WTC11 (cell line): ENCODE measurements around the gene RPL13.

Source experiments
- E2F4 ChIP-seq: sonication (generic); formaldehyde crosslinking; IDR thresholded peaks from 2 replicates; pipeline ENCODE4 v1.8.1; 2022; ENCODE audit warnings: low read depth, mild to moderate bottlenecking, moderate library complexity, missing genetic modification reagents, borderline replicate concordance
- FOXJ3 ChIP-seq: sonication (generic); formaldehyde crosslinking; IDR thresholded peaks from 2 replicates; pipeline ENCODE4 v1.9.0; 2021; ENCODE audit warnings: missing genetic modification reagents, mild to moderate bottlenecking, borderline replicate concordance
- GABPB1 ChIP-seq: sonication (generic); formaldehyde crosslinking; IDR thresholded peaks from 2 replicates; pipeline ENCODE4 v1.8.1; 2023; ENCODE audit warnings: mild to moderate bottlenecking, missing genetic modification reagents
- JUN ChIP-seq: sonication (generic); formaldehyde crosslinking; IDR thresholded peaks from 2 replicates; pipeline ENCODE4 v1.8.0; 2023; ENCODE audit warnings: mild to moderate bottlenecking, missing genetic modification reagents
- MAX ChIP-seq: sonication (generic); formaldehyde crosslinking; IDR thresholded peaks from 2 replicates; pipeline ENCODE4 v1.8.0; 2022; ENCODE audit warnings: mild to moderate bottlenecking, missing genetic modification reagents
- NR3C1 ChIP-seq: sonication (generic); formaldehyde crosslinking; conservative IDR thresholded peaks from 2 replicates; pipeline ENCODE4 v1.8.1; 2023; ENCODE audit warnings: low read depth, mild to moderate bottlenecking, missing genetic modification reagents
- SP1 ChIP-seq: sonication (generic); formaldehyde crosslinking; conservative IDR thresholded peaks from 2 replicates; pipeline ENCODE4 v1.8.1; 2022; ENCODE audit warnings: missing genetic modification reagents
- TP53 ChIP-seq: sonication (generic); formaldehyde crosslinking; IDR thresholded peaks from 2 replicates; pipeline ENCODE4 v1.8.1; 2023; ENCODE audit warnings: mild to moderate bottlenecking, missing genetic modification reagents
- ZNF232 ChIP-seq: sonication (generic); formaldehyde crosslinking; IDR thresholded peaks from 2 replicates; pipeline ENCODE4 v1.8.0; 2022; ENCODE audit warnings: mild to moderate bottlenecking, missing genetic modification reagents
- ZNF263 ChIP-seq: sonication (generic); formaldehyde crosslinking; IDR thresholded peaks from 2 replicates; pipeline ENCODE4 v1.8.1; 2022; ENCODE audit warnings: low read depth, mild to moderate bottlenecking, moderate library complexity, missing genetic modification reagents
- TF ChIP-seq, protein P1 (sequence below): fragments of 200-600 bp; IDR thresholded peaks from 2 replicates; pipeline ENCODE4 v1.8.0; 2022; ENCODE audit warnings: antibody characterized with exemption
- TF ChIP-seq, protein P2 (sequence below): sonication (generic); formaldehyde crosslinking; conservative IDR thresholded peaks from 2 replicates; pipeline ENCODE4 v1.8.1; 2022; ENCODE audit warnings: mild to moderate bottlenecking, missing genetic modification reagents
- TF ChIP-seq, protein P3 (sequence below): sonication (generic); formaldehyde crosslinking; IDR thresholded peaks from 2 replicates; pipeline ENCODE4 v1.8.1; 2022; ENCODE audit warnings: mild to moderate bottlenecking, moderate library complexity, missing genetic modification reagents
- TF ChIP-seq, protein P4 (sequence below): sonication (generic); formaldehyde crosslinking; IDR thresholded peaks from 2 replicates; pipeline ENCODE4 v1.8.0; 2022; ENCODE audit warnings: mild to moderate bottlenecking, missing genetic modification reagents

DNA sequence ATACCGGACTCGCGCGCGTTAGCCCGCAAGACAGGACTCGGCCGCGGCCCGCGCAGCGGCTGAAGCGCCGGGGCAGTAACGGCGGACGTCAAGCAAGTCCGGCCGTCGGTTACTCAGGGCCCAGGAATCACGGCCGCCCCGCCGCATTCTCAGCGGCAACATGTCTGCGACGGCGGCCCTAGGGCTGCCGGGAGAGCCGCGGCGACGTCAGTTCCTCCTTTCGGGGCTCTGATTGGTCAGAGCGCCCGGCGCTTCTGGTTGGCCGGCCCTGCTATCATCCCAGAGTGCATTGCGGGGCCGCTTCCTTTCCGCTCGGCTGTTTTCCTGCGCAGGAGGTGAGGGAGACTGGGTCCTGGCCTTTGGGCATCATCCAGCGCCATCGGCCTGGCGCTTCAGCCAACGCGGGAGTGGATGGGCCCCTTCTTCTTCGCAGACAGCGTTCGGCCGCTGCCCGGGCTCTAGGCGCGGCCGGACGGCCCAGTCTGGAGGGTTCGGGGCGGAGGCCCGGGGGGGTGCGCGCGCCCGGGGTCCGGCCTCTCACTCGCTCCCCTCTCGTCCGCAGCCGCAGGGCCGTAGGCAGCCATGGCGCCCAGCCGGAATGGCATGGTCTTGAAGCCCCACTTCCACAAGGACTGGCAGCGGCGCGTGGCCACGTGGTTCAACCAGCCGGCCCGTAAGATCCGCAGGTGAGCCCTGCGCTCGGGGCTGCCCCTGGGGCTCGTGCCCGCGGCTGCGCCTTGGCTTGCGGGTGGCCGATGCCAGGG lies at the start of gene RPL13:
- TF ChIP-seq, protein P1, sequence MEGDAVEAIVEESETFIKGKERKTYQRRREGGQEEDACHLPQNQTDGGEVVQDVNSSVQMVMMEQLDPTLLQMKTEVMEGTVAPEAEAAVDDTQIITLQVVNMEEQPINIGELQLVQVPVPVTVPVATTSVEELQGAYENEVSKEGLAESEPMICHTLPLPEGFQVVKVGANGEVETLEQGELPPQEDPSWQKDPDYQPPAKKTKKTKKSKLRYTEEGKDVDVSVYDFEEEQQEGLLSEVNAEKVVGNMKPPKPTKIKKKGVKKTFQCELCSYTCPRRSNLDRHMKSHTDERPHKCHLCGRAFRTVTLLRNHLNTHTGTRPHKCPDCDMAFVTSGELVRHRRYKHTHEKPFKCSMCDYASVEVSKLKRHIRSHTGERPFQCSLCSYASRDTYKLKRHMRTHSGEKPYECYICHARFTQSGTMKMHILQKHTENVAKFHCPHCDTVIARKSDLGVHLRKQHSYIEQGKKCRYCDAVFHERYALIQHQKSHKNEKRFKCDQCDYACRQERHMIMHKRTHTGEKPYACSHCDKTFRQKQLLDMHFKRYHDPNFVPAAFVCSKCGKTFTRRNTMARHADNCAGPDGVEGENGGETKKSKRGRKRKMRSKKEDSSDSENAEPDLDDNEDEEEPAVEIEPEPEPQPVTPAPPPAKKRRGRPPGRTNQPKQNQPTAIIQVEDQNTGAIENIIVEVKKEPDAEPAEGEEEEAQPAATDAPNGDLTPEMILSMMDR: no peak
- TF ChIP-seq NR3C1 (CRISPR knock-in tag) (no peak), SP1 (peak; percentile 68), JUN (CRISPR knock-in tag) (peak; percentile 34; the same call in 1 of the 2 replicates), E2F4 (CRISPR knock-in tag) (no peak), TP53 (CRISPR knock-in tag) (0 out of 2 replicates have a peak, but pooled peaks have one; percentile 54), FOXJ3 (CRISPR knock-in tag) (no peak), ZNF263 (CRISPR knock-in tag) (no peak), GABPB1 (peak; percentile 76), MAX (CRISPR knock-in tag) (peak; percentile 93), ZNF232 (CRISPR knock-in tag) (peak; percentile 33; the same call in 1 of the 2 replicates)
- TF ChIP-seq, protein P2, sequence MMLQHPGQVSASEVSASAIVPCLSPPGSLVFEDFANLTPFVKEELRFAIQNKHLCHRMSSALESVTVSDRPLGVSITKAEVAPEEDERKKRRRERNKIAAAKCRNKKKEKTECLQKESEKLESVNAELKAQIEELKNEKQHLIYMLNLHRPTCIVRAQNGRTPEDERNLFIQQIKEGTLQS (CRISPR knock-in tag): no peak
- TF ChIP-seq, protein P3, sequence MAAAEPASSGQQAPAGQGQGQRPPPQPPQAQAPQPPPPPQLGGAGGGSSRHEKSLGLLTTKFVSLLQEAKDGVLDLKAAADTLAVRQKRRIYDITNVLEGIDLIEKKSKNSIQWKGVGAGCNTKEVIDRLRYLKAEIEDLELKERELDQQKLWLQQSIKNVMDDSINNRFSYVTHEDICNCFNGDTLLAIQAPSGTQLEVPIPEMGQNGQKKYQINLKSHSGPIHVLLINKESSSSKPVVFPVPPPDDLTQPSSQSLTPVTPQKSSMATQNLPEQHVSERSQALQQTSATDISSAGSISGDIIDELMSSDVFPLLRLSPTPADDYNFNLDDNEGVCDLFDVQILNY (CRISPR knock-in tag): peak; percentile 71; the same call in 1 of the 2 replicates
- TF ChIP-seq, protein P4, sequence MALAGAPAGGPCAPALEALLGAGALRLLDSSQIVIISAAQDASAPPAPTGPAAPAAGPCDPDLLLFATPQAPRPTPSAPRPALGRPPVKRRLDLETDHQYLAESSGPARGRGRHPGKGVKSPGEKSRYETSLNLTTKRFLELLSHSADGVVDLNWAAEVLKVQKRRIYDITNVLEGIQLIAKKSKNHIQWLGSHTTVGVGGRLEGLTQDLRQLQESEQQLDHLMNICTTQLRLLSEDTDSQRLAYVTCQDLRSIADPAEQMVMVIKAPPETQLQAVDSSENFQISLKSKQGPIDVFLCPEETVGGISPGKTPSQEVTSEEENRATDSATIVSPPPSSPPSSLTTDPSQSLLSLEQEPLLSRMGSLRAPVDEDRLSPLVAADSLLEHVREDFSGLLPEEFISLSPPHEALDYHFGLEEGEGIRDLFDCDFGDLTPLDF (CRISPR knock-in tag): peak; percentile 87
